Activated T-cell treated with anti-CD3 and anti-CD28 coated beads, Interleukin-2, amount 50 U/mL, for 4 hours (primary cell): ENCODE results near the gene RAP1GAP2. TPM values are rescaled to one million over a fixed set of nuclear protein-coding genes. Genes with fewer than 3 reads are reported as not detected.

ENCODE experiments used
- ATAC-seq, 2 donors: fragments of 200-7000 bp; cut with Tn5 transposase; one replicate each; pipeline ENCODE4 v1.10.0; 2021
- DNase-seq: peaks from one replicate; pipeline ENCODE4 v3.0.0-alpha.2; 2020
- H3K27me3 Mint-ChIP-seq: one replicate; pipeline ENCODE4 v1.8.0; 2021; ENCODE audit warnings: low read depth, mixed read lengths
- H3K36me3 Mint-ChIP-seq: one replicate; pipeline ENCODE4 v1.8.0; 2022; ENCODE audit warnings: mixed read lengths; ENCODE audit not compliant: insufficient read depth
- H3K4me1 Mint-ChIP-seq: one replicate; pipeline ENCODE4 v1.8.0; 2021; ENCODE audit warnings: low read depth, mixed read lengths
- H3K4me3 Mint-ChIP-seq: one replicate; pipeline ENCODE4 v1.8.0; 2021; ENCODE audit warnings: mild to moderate bottlenecking, moderate library complexity, mixed read lengths
- H3K9me3 Mint-ChIP-seq: one replicate; pipeline ENCODE4 v1.8.0; 2021; ENCODE audit warnings: mixed read lengths
- total RNA-seq, 3 donors: library from RNA; stranded (reverse); gene quantifications; one replicate each; pipeline ENCODE4 v1.2.1, GENCODE V29; 2021

Gene RAP1GAP2
- total RNA-seq, 3 donors from 2014 or later, result 0.29 to 1.6 (median 1.2) TPM

DNA sequence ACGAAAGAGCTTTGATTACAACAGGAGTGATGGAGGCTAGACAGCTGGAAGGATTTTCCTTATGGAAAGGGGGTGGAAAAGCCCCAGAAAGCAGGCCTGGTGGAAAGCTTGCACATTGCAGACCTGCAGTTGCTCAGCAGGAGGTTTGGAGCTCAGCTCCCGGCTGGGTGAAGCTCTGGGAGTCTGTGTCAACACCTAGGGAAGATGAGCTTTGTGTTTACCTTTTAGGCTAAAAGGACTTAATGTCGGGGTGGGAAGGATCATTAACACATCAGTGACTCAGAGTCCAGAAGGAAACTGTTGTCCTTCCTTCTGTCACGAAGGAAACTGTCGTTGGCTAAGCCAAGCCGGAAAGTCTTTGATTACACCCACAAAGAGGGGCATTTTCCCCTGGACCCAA lies 48.2 kb downstream of the RAP1GAP2 start:
- H3K9me3 Mint-ChIP-seq, result no peaks in the 10 kb centered on the region
- ATAC-seq (no peak), DNase-seq (no peak)
- H3K36me3 Mint-ChIP-seq, result peaks cover 5% of the 10 kb centered on the region
- H3K4me3 Mint-ChIP-seq, result no peak overlapping the region
- H3K4me1 Mint-ChIP-seq, result peaks cover 15% of the 10 kb centered on the region
- H3K27me3 Mint-ChIP-seq, result peaks cover 2% of the 10 kb centered on the region

DNA sequence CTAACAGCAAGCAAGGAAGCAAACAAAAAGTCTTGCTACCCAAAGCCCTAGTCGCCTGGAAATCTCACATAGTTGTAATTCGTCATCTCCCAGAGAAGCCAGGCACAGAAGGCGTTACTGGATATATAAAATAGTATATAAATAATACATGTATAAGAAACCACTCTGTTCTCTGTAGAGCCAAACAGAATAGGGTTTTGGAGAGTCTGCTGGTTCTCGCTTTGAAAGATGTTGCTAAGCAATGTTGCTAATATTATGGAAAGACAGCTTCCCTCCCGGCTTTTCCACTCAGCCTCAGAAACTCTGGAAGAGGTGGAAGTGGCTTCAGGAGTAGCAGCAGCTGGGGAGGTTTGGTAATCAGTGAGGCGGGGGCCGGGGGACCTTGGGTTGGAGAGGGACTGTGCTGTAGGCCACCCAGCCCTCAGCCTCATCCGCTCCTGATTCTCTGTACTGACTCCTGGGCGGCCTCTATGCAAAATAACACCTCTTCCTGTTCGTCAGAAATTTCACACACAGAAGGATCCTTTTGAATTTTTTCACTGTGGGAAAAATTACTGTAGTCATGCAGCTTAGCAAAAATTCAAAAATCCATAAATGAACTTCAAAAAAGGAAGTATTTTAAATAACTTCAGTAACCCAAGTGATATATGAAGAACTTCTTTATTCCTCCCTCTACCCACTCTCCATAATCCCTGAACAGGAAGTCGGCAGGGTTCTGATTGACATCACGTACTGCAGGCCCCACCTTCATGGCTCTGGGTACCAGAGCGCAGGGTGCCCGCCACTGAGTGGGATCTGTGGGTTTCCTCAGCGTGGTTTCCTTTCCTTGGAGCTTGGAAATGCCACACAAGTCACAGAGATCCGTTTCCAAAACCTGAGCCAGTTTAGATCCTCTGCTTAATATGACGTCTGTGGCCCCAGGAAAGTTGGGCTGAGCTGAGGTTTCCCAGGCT lies 51.4 kb downstream of the RAP1GAP2 start:
- peaks cover 4% of the 10 kb centered on the region for H3K27me3 Mint-ChIP-seq
- no peak for ATAC-seq
- no peaks in the 10 kb centered on the region for H3K9me3 Mint-ChIP-seq
- H3K4me1 Mint-ChIP-seq, result peaks cover 16% of the 10 kb centered on the region
- peaks cover 5% of the 10 kb centered on the region for H3K36me3 Mint-ChIP-seq
- no peak overlapping the region for H3K4me3 Mint-ChIP-seq
- no peak for DNase-seq

- H3K4me1 Mint-ChIP-seq, result peaks cover 16% of the 10 kb centered on the region
- no peak overlapping the region for H3K4me3 Mint-ChIP-seq
- no peaks in the 10 kb centered on the region for H3K9me3 Mint-ChIP-seq
- DNase-seq (no peak), ATAC-seq (no peak)
- H3K27me3 Mint-ChIP-seq, result peaks cover 2% of the 10 kb centered on the region
- peaks cover 3% of the 10 kb centered on the region for H3K36me3 Mint-ChIP-seq
Observed at GRCh38 chr17:2849327-2849670, 53.1 kb downstream of the RAP1GAP2 start.

DNA sequence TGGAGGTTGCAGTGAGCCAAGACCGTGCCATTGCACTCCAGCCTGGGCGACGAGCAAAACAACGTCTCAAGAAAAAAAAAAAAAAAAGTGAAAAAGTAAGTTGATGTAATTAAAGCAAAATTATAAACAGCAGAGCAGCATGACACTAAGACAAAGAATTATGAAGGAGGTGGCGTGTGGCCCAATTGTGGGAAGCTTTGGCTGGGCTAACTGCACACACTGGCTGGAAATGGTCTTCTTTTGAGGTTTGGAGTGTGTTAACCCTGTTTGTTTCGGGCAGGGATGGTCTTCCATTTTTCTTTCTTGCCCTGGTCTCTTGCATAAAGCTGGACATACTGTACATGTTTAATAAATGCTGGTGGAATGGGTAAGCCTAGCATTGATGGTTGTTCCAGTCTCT lies 54.8 kb downstream of the RAP1GAP2 start:
- no peaks in the 10 kb centered on the region for H3K9me3 Mint-ChIP-seq
- H3K4me1 Mint-ChIP-seq, result peaks cover 27% of the 10 kb centered on the region
- H3K4me3 Mint-ChIP-seq, result no peak overlapping the region
- no peak for ATAC-seq
- DNase-seq, result no peak
- H3K36me3 Mint-ChIP-seq, result peaks cover 2% of the 10 kb centered on the region
- H3K27me3 Mint-ChIP-seq, result peaks cover 10% of the 10 kb centered on the region

DNA sequence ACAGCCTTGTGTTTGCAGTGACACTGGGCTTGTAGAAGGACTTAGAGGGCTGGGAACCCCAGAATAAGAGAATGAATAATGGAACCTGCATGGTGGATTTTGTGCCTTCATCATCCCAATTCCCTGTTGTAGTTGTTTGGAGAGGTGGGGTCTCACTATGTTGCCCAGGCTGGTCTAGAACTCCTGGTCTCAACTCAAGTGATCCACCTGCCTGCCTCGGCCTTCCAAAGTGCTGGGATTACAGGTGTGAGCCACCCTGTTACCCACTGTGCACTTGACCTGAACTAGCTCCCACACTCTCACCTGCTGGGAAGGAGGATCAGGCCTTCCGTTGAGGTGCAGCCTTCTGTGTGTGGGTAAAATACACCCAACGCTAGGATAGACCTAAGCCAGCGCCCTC lies 55.4 kb downstream of the RAP1GAP2 start:
- no peak for ATAC-seq
- Mint-ChIP-seq H3K9me3 (no peaks in the 10 kb centered on the region), H3K27me3 (peaks cover 10% of the 10 kb centered on the region), H3K4me1 (peaks cover 31% of the 10 kb centered on the region), H3K36me3 (peaks cover 2% of the 10 kb centered on the region), H3K4me3 (no peak overlapping the region)
- no peak for DNase-seq

DNA sequence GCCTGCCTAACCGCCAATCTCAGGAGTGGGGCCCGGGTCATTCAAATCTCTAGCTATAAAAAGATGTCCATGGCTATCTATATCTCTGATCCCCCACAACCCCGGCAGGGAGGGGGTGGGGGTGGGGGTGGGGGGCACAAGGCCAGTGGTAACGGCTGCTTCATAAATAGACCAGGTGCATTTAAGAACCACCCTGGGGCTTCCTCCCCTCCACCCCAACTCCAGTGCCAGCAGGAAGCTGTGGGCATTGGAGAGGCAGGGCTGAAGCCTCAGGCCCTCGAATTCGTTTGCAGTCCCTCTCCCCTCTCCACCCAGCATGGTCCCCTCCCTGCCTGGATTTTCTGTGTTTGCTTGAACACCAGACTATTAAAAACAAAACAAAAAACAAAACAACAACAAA lies 56.0 kb downstream of the RAP1GAP2 start:
- peaks cover 31% of the 10 kb centered on the region for H3K4me1 Mint-ChIP-seq
- H3K4me3 Mint-ChIP-seq, result peak overlapping the region; percentile 67
- ATAC-seq (no peak), DNase-seq (no peak)
- peaks cover 2% of the 10 kb centered on the region for H3K36me3 Mint-ChIP-seq
- peaks cover 11% of the 10 kb centered on the region for H3K27me3 Mint-ChIP-seq
- H3K9me3 Mint-ChIP-seq, result no peaks in the 10 kb centered on the region

DNA sequence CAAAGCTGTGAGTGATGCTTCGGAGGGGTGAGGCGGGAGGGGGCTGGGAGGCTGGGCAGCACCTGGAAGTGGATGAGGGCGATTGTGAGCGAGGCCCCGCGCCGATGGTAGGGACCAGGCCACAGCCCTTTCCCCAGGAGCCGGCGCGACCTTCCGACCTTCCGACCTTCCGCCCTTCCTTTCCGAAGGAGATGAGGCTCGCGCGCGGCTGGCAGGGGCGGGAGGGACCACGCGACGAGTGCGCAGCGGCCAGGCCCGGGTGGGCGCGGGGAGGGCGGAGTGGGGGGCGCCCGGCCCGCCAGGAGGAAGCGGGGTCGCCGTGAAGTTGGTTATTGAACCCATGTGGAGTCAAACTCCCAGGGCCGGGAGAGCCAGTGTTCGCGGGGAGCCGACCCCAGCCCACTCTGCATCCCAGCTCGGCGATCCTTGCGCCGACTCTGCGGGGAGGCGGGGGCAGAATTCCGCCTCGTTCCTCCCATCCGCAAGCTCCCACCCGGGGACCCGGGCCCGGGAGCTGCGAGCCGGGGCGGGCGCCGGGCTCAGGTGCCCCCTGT lies 56.6 kb downstream of the RAP1GAP2 start:
- DNase-seq (no peak), ATAC-seq (no peak)
- Mint-ChIP-seq H3K4me1 (peaks cover 27% of the 10 kb centered on the region), H3K4me3 (peak overlapping the region; percentile 67), H3K36me3 (peaks cover 2% of the 10 kb centered on the region), H3K27me3 (peaks cover 11% of the 10 kb centered on the region), H3K9me3 (no peaks in the 10 kb centered on the region)

- peak overlapping the region; percentile 82 for H3K4me3 Mint-ChIP-seq
- DNase-seq (peak; percentile 15), ATAC-seq (peak; percentile 69 to 72)
- no peaks in the 10 kb centered on the region for H3K9me3 Mint-ChIP-seq
- H3K36me3 Mint-ChIP-seq, result peaks cover 2% of the 10 kb centered on the region
- H3K27me3 Mint-ChIP-seq, result peaks cover 11% of the 10 kb centered on the region
- H3K4me1 Mint-ChIP-seq, result peaks cover 21% of the 10 kb centered on the region
Observed at GRCh38 chr17:2853283-2854142, 57.3 kb downstream of the RAP1GAP2 start.

- Mint-ChIP-seq H3K27me3 (peaks cover 11% of the 10 kb centered on the region), H3K9me3 (no peaks in the 10 kb centered on the region), H3K4me3 (peak overlapping the region; percentile 82), H3K4me1 (peaks cover 17% of the 10 kb centered on the region), H3K36me3 (no peaks in the 10 kb centered on the region)
- ATAC-seq (peak; percentile 25 to 28), DNase-seq (no peak)
Observed at GRCh38 chr17:2854143-2855055, 58.2 kb downstream of the RAP1GAP2 start.

DNA sequence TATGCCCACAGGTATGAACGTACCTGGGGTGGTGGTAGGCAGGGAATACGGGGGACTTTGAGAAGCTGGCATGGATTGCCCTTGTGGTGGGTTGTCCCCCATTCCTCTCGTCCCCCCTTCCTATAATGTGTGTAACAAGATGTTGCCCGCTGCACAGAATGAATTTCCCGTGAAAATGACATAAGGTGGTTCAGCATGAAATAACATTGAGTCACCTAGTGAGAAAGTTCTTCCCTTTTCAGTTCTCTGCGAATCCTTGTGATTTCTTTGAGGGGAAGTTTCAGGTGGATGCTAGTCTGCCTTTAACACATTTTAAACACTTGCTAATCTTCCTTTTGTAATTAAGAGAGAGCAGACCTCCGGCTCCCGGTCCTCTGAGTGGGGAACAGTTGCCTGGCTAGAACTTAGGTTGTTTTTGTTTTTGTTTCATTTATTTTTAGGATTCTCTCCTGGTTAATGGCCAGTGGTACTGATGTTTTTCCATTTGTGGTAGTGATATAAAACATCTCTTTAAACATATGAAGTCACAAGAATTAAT lies 58.9 kb downstream of the RAP1GAP2 start:
- Mint-ChIP-seq H3K4me1 (peaks cover 17% of the 10 kb centered on the region), H3K4me3 (peak overlapping the region; percentile 82), H3K36me3 (no peaks in the 10 kb centered on the region), H3K9me3 (no peaks in the 10 kb centered on the region), H3K27me3 (peaks cover 11% of the 10 kb centered on the region)
- DNase-seq (no peak), ATAC-seq (no peak)

DNA sequence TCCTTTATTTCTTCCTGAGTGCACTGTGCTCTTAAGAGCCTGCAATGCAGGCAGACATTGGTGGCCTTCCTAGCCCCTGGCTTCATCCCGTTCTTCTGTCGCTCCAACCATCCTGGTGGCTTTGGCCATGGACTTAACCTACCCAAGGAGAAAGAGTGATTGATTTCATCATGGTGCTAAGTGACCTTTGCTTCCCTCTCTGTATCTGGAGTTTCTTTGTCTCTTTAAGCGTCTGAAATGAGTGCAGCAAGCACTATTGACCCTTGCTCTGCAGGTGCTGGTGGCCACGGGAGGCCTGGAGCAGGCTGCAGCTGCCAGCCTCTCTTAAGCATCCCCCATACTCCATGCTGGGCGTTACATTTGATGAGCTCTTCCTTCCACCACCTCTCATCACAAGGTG lies 60.5 kb downstream of the RAP1GAP2 start:
- Mint-ChIP-seq H3K4me1 (peaks cover 21% of the 10 kb centered on the region), H3K36me3 (no peaks in the 10 kb centered on the region), H3K4me3 (no peak overlapping the region), H3K27me3 (peaks cover 9% of the 10 kb centered on the region), H3K9me3 (no peaks in the 10 kb centered on the region)
- ATAC-seq (no peak), DNase-seq (no peak)

- DNase-seq (no peak), ATAC-seq (no peak)
- H3K36me3 Mint-ChIP-seq, result no peaks in the 10 kb centered on the region
- no peaks in the 10 kb centered on the region for H3K9me3 Mint-ChIP-seq
- H3K4me1 Mint-ChIP-seq, result peaks cover 12% of the 10 kb centered on the region
- no peak overlapping the region for H3K4me3 Mint-ChIP-seq
- H3K27me3 Mint-ChIP-seq, result peaks cover 5% of the 10 kb centered on the region
Observed at GRCh38 chr17:2860045-2860444, 63.8 kb downstream of the RAP1GAP2 start.

- H3K36me3 Mint-ChIP-seq, result peaks cover 3% of the 10 kb centered on the region
- no peak for DNase-seq
- peaks cover 8% of the 10 kb centered on the region for H3K4me1 Mint-ChIP-seq
- peaks cover 1% of the 10 kb centered on the region for H3K27me3 Mint-ChIP-seq
- ATAC-seq, result no peak
- H3K4me3 Mint-ChIP-seq, result no peak overlapping the region
- H3K9me3 Mint-ChIP-seq, result no peaks in the 10 kb centered on the region
Observed at GRCh38 chr17:2860883-2861282, 64.6 kb downstream of the RAP1GAP2 start.
